HG02840 (cell line): Measurements from ENCODE around the gene IGSF21.

Experiments used
- ATAC-seq: cut with Tn5 transposase; IDR thresholded peaks from one replicate; pipeline ENCODE4 v1.9.1; 2021; ENCODE audit warnings: mild to moderate bottlenecking, moderate library complexity, moderate number of reproducible peaks; ENCODE audit not compliant: unreplicated experiment, low FRiP score

IGSF21 gene

GRCh38 chr1:18118078-18118477 is 10.5 kb downstream of the IGSF21 start:
- no peak for ATAC-seq

GRCh38 chr1:18118491-18118890 is 10.9 kb downstream of the IGSF21 start:
- ATAC-seq, result no peak

- ATAC-seq, result no peak
These were observed 11.7 kb downstream of the IGSF21 start for GRCh38 chr1:18119289-18119688.

GRCh38 chr1:18119771-18120377 is 12.3 kb downstream of the IGSF21 start:
- ATAC-seq, result no peak

GRCh38 chr1:18120638-18121037 is 13.0 kb downstream of the IGSF21 start:
- no peak for ATAC-seq

GRCh38 chr1:18121072-18121820 is 13.6 kb downstream of the IGSF21 start:
- ATAC-seq, result no peak

GRCh38 chr1:18123467-18123992 is 15.9 kb downstream of the IGSF21 start:
- no peak for ATAC-seq

- no peak for ATAC-seq
These were observed 17.4 kb downstream of the IGSF21 start for GRCh38 chr1:18124977-18125376.

- ATAC-seq, result no peak
These were observed 19.0 kb downstream of the IGSF21 start for GRCh38 chr1:18126616-18127015.

- no peak for ATAC-seq
These were observed 20.7 kb downstream of the IGSF21 start for GRCh38 chr1:18128298-18128697.

GRCh38 chr1:18130356-18130755 is 22.8 kb downstream of the IGSF21 start:
- no peak for ATAC-seq

- ATAC-seq, result no peak
These were observed 24.6 kb downstream of the IGSF21 start for GRCh38 chr1:18132022-18132710.

- no peak for ATAC-seq
These were observed 25.3 kb downstream of the IGSF21 start for GRCh38 chr1:18132711-18133541.

- ATAC-seq, result no peak
These were observed 26.9 kb downstream of the IGSF21 start for GRCh38 chr1:18134324-18135046.

GRCh38 chr1:18137759-18138345 is 30.3 kb downstream of the IGSF21 start:
- ATAC-seq, result no peak

GRCh38 chr1:18139198-18139981 is 31.8 kb downstream of the IGSF21 start:
- no peak for ATAC-seq

GRCh38 chr1:18140411-18140810 is 32.8 kb downstream of the IGSF21 start:
- no peak for ATAC-seq

GRCh38 chr1:18141661-18142060 is 34.1 kb downstream of the IGSF21 start:
- ATAC-seq, result no peak

- no peak for ATAC-seq
These were observed 34.9 kb downstream of the IGSF21 start for GRCh38 chr1:18142471-18142870.
